GM19025 (cell line): ENCODE data around the gene SHANK3.

Experiments used
- ATAC-seq: cut with Tn5 transposase; IDR thresholded peaks from one replicate; pipeline ENCODE4 v1.9.1; 2021; ENCODE audit warnings: mild to moderate bottlenecking, low read depth, moderate library complexity; ENCODE audit not compliant: unreplicated experiment

SHANK3 gene

GRCh38 chr22:50708996-50709395 lies 36.4 kb downstream of the SHANK3 start:
- no peak for ATAC-seq

- ATAC-seq = no peak
Measured at GRCh38 chr22:50710221-50710620, 37.6 kb downstream of the SHANK3 start.

GRCh38 chr22:50710886-50711285 lies 38.3 kb downstream of the SHANK3 start:
- no peak for ATAC-seq

- no peak for ATAC-seq
Measured at GRCh38 chr22:50711446-50712340, 39.1 kb downstream of the SHANK3 start.

GRCh38 chr22:50712341-50713007 lies 39.9 kb downstream of the SHANK3 start:
- no peak for ATAC-seq

GRCh38 chr22:50713008-50713385 lies 40.4 kb downstream of the SHANK3 start:
- ATAC-seq = no peak

GRCh38 chr22:50713571-50714056 lies 41.0 kb downstream of the SHANK3 start:
- ATAC-seq = no peak

- no peak for ATAC-seq
Measured at GRCh38 chr22:50714150-50714549, 41.5 kb downstream of the SHANK3 start.

- no peak for ATAC-seq
Measured at GRCh38 chr22:50714631-50715179, 42.1 kb downstream of the SHANK3 start.

GRCh38 chr22:50715250-50715649 lies 42.6 kb downstream of the SHANK3 start:
- no peak for ATAC-seq

- no peak for ATAC-seq
Measured at GRCh38 chr22:50715776-50716175, 43.2 kb downstream of the SHANK3 start.

GRCh38 chr22:50716290-50717024 lies 43.8 kb downstream of the SHANK3 start:
- ATAC-seq = no peak

GRCh38 chr22:50717709-50718351 lies 45.2 kb downstream of the SHANK3 start:
- no peak for ATAC-seq

GRCh38 chr22:50718352-50718709 lies 45.7 kb downstream of the SHANK3 start:
- ATAC-seq = no peak

GRCh38 chr22:50719814-50720300 lies 47.2 kb downstream of the SHANK3 start:
- ATAC-seq = no peak

- ATAC-seq = no peak
Measured at GRCh38 chr22:50720301-50721256, 48.0 kb downstream of the SHANK3 start.

GRCh38 chr22:50721257-50721844 lies 48.7 kb downstream of the SHANK3 start:
- no peak for ATAC-seq

- ATAC-seq = no peak
Measured at GRCh38 chr22:50722048-50722701, 49.6 kb downstream of the SHANK3 start.
